GM15510 (cell line): ENCODE measurements around the gene DNM3.

Source experiments
- POLR2A ChIP-seq: IDR thresholded peaks from 3 replicates; pipeline ENCODE4 v1.6.1; 2011; ENCODE audit warnings: borderline replicate concordance; ENCODE audit not compliant: insufficient read length; ENCODE audit errors: extremely low read depth

Gene DNM3

GRCh38 chr1:171919891-171920887 lies 78.9 kb downstream of the DNM3 start:
- TF ChIP-seq POLR2A: no peak

- TF ChIP-seq POLR2A: no peak
Measured at GRCh38 chr1:171922999-171923398, 81.7 kb downstream of the DNM3 start.

GRCh38 chr1:171929121-171929520 lies 87.8 kb downstream of the DNM3 start:
- no peak for TF ChIP-seq POLR2A

- TF ChIP-seq POLR2A: no peak
Measured at GRCh38 chr1:171931752-171932151, 90.5 kb downstream of the DNM3 start.

- TF ChIP-seq POLR2A: no peak
Measured at GRCh38 chr1:171934664-171935063, 93.4 kb downstream of the DNM3 start.

GRCh38 chr1:171935086-171935485 lies 93.8 kb downstream of the DNM3 start:
- TF ChIP-seq POLR2A: no peak

- no peak for TF ChIP-seq POLR2A
Measured at GRCh38 chr1:171935664-171936063, 94.4 kb downstream of the DNM3 start.

- no peak for TF ChIP-seq POLR2A
Measured at GRCh38 chr1:171937938-171938337, 96.6 kb downstream of the DNM3 start.

GRCh38 chr1:171939740-171940139 lies 98.4 kb downstream of the DNM3 start:
- no peak for TF ChIP-seq POLR2A

- no peak for TF ChIP-seq POLR2A
Measured at GRCh38 chr1:171940368-171940767, 99.1 kb downstream of the DNM3 start.

- TF ChIP-seq POLR2A: no peak
Measured at GRCh38 chr1:171941920-171942319, 100.6 kb downstream of the DNM3 start.

- TF ChIP-seq POLR2A: no peak
Measured at GRCh38 chr1:171943973-171944561, 102.8 kb downstream of the DNM3 start.

- TF ChIP-seq POLR2A: no peak
Measured at GRCh38 chr1:171948511-171948910, 107.2 kb downstream of the DNM3 start.

- TF ChIP-seq POLR2A: no peak
Measured at GRCh38 chr1:171949316-171949715, 108.0 kb downstream of the DNM3 start.

GRCh38 chr1:171953835-171954234 lies 112.5 kb downstream of the DNM3 start:
- TF ChIP-seq POLR2A: no peak

GRCh38 chr1:171954361-171954760 lies 113.1 kb downstream of the DNM3 start:
- TF ChIP-seq POLR2A: no peak
